Caco-2 (cell line): ENCODE measurements around the gene SLIT3. TPM values are rescaled to one million over a fixed set of nuclear protein-coding genes. Genes with fewer than 3 reads are reported as not detected.
A peak's percentile ranks its signal among the peaks of the same experiment; 100 is the strongest.

Experiments used
- BruUV-seq: library from RNA; stranded (reverse); fragments of 400-500 nt; replicated peaks from 2 replicates; lab custom pipeline; 2021; lab: Mats Ljungman, UMichigan
- CTCF ChIA-PET: fragments of 300-600 bp; sonication (Branson Sonifier 250); formaldehyde crosslinking; loops from one replicate; lab custom pipeline; 2022; ENCODE audit warnings: antibody characterized with exemption; lab: Charles Lee
- POLR2A ChIA-PET: fragments of 300-600 bp; sonication (Branson Sonifier 250); formaldehyde crosslinking; loops from one replicate; lab custom pipeline; 2022; ENCODE audit warnings: antibody characterized with exemption; lab: Charles Lee
- DNase-seq, 2 experiments: peaks; one replicate each; pipeline versions ENCODE4 v3.0.0 to v3.0.0-alpha.2; 2020 to 2022
- H3K27me3 ChIP-seq: replicated peaks from 2 replicates; pipeline ENCODE4 v1.6.0; 2011; ENCODE audit warnings: low read length; ENCODE audit not compliant: control insufficient read depth, insufficient read depth
- H3K36me3 ChIP-seq: 2 replicates; pipeline ENCODE4 v1.5.1; 2011; ENCODE audit warnings: low read length; ENCODE audit not compliant: control insufficient read depth, insufficient read depth
- H3K4me1 ChIP-seq: fragments of 250-450 bp; sonication (Bioruptor Pico); 2 replicates; pipeline ENCODE4 v1.5.1; 2020; ENCODE audit warnings: mild to moderate bottlenecking
- H3K4me3 ChIP-seq: 2 replicates; pipeline ENCODE4 v1.5.1; 2011; ENCODE audit warnings: low read depth, mild to moderate bottlenecking, control low read depth, low read length
- H3K9me3 ChIP-seq: fragments of 250-450 bp; sonication (Bioruptor Pico); 2 replicates; pipeline ENCODE4 v1.5.1; 2020; ENCODE audit warnings: mild to moderate bottlenecking, moderate library complexity
- H3K27ac Mint-ChIP-seq: one replicate; pipeline ENCODE4 v1.8.0; 2022; ENCODE audit warnings: mixed read lengths; ENCODE audit not compliant: unreplicated experiment
- H3K27me3 Mint-ChIP-seq: one replicate; pipeline ENCODE4 v1.8.0; 2022; ENCODE audit warnings: mixed read lengths; ENCODE audit not compliant: insufficient read depth, unreplicated experiment
- H3K36me3 Mint-ChIP-seq: one replicate; pipeline ENCODE4 v1.8.0; 2022; ENCODE audit warnings: mild to moderate bottlenecking, mixed read lengths; ENCODE audit not compliant: insufficient read depth, unreplicated experiment
- H3K4me1 Mint-ChIP-seq: one replicate; pipeline ENCODE4 v1.8.0; 2022; ENCODE audit warnings: low read depth, mixed read lengths; ENCODE audit not compliant: unreplicated experiment
- H3K4me3 Mint-ChIP-seq: one replicate; pipeline ENCODE4 v1.8.0; 2022; ENCODE audit warnings: mild to moderate bottlenecking, moderate library complexity, mixed read lengths; ENCODE audit not compliant: unreplicated experiment
- H3K9me3 Mint-ChIP-seq: one replicate; pipeline ENCODE4 v1.8.0; 2022; ENCODE audit warnings: mixed read lengths; ENCODE audit not compliant: unreplicated experiment
- CTCF ChIP-seq, 2 experiments: fragments of 200-600 bp in 1 of 2; IDR thresholded peaks; 1 replicate in 1 of 2; 2 replicates in 1 of 2; pipeline versions ENCODE4 v1.5.1 to v1.8.0; 2011 to 2022; ENCODE audit warnings: antibody characterized with exemption in 1 of 2, control low read depth in 1 of 2, inconsistent platforms in 1 of 2, low read depth in 1 of 2, low read length in 1 of 2, mild to moderate bottlenecking in 1 of 2, moderate library complexity in 1 of 2; ENCODE audit not compliant: insufficient read depth in 1 of 2, severe bottlenecking in 1 of 2, unreplicated experiment in 1 of 2
- intact Hi-C: fragments of 100-400 bp; cut with micrococcal nuclease; formaldehyde crosslinking; loops from one replicate; pipeline ENCODE4 v1.10.0; 2022; ENCODE audit not compliant: unreplicated experiment
- total RNA-seq: library from RNA; stranded (reverse); gene quantifications from 2 replicates; pipeline ENCODE4 v1.2.3, GENCODE V29; 2022

The SLIT3 gene
- total RNA-seq, 1 experiment from 2014 or later = 2.1 TPM

DNA sequence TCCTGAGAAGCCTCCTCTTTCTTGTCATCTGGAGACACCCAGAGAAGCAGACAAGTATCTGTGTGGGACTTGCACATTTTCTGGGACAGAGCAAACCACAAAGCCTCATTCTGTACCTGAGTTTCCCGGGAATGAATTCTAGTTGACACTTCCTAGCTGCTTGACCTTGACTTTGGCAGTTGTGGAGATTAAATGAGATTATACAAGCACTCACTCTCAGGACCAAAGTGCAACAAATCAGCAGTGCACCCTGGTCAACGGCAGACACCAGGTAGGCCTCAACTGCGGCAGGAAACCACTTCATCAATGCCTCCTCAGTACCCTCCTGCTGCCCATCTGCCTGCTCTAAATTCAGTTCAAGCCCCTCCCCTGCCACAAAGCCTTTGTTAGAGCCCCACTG, 607.1 kb downstream of the SLIT3 start:
- H3K27me3 Mint-ChIP-seq = no peaks in the 10 kb centered on the region
- H3K36me3 ChIP-seq = no peaks in the 10 kb centered on the region
- peaks cover 15% of the 10 kb centered on the region for H3K36me3 Mint-ChIP-seq
- ChIA-PET CTCF (interaction anchor here (1.0 kb wide), 1 partner anchor 12 kb away, joined by 3 read pairs; no protein-coding TSS in a partner anchor), POLR2A (interaction anchor here (0.6 to 1.1 kb wide), 2 partner anchors 42 to 890 kb away, joined by 3 to 4 read pairs; partner anchors contain the start of gene SPDL1)
- TSS peak; percentile 86 for BruUV-seq
- H3K4me3 ChIP-seq = no peak overlapping the region
- no peaks in the 10 kb centered on the region for H3K27me3 ChIP-seq
- H3K4me1 ChIP-seq = peaks cover 76% of the 10 kb centered on the region
- H3K4me3 Mint-ChIP-seq = peak overlapping the region; percentile 60
- peaks cover 83% of the 10 kb centered on the region for H3K4me1 Mint-ChIP-seq
- H3K27ac Mint-ChIP-seq = peak overlapping the region; percentile 88
- H3K9me3 Mint-ChIP-seq = no peaks in the 10 kb centered on the region
- no peaks in the 10 kb centered on the region for H3K9me3 ChIP-seq
- intact Hi-C loops = loop anchor here (1.0 to 5.0 kb wide), 3 partner anchors 15 to 178 kb away; no protein-coding TSS in a partner anchor
- TF ChIP-seq CTCF (IDR thresholded peaks at IDR 0.05; ENCODE audit: insufficient read depth in 1 of 2, low read depth in 1 of 2, low read length in 1 of 2, severe bottlenecking in 1 of 2, unreplicated experiment in 1 of 2) = no peak
- no peak for DNase-seq

DNA sequence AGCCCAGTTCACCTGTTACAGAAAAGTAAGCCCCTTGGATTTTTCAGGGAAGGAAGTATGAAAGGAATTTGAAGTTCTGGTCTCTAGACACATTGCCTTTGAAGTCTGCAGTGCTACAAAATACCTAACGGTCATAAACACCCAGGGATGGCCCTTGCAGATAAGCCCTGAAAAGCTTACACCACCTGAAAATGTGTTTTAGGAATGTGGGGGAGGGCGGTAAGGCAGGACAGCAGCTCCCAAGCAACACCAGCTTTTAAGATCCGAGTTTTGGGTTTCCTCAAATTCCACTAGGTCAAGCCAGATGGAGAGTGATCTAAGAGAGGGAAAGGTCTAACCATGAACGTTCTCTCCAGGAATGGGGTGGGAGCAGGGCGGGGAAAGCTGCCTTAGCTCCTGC, 607.6 kb downstream of the SLIT3 start:
- ChIA-PET POLR2A (interaction anchor here (0.6 to 1.1 kb wide), 3 partner anchors 41 to 890 kb away, joined by 3 to 4 read pairs (median 4); partner anchors contain the start of gene SPDL1), CTCF (interaction anchor here (0.6 to 1.0 kb wide), 5 partner anchors 13 to 765 kb away, joined by 3 to 12 read pairs (median 7); no protein-coding TSS in a partner anchor)
- no peaks in the 10 kb centered on the region for H3K9me3 ChIP-seq
- intact Hi-C loops = loop anchor here (1.0 to 5.0 kb wide), 3 partner anchors 14 to 179 kb away; no protein-coding TSS in a partner anchor
- BruUV-seq = no TSS peak
- H3K27me3 ChIP-seq = no peaks in the 10 kb centered on the region
- H3K4me1 ChIP-seq = peaks cover 76% of the 10 kb centered on the region
- no peaks in the 10 kb centered on the region for H3K27me3 Mint-ChIP-seq
- no peak for TF ChIP-seq CTCF (IDR thresholded peaks at IDR 0.05; ENCODE audit: insufficient read depth in 1 of 2, low read depth in 1 of 2, low read length in 1 of 2, severe bottlenecking in 1 of 2, unreplicated experiment in 1 of 2)
- peak; percentile 89 to 92 for DNase-seq
- H3K4me3 Mint-ChIP-seq = peak overlapping the region; percentile 60
- H3K36me3 Mint-ChIP-seq = peaks cover 15% of the 10 kb centered on the region
- H3K9me3 Mint-ChIP-seq = no peaks in the 10 kb centered on the region
- no peak overlapping the region for H3K4me3 ChIP-seq
- H3K4me1 Mint-ChIP-seq = peaks cover 81% of the 10 kb centered on the region
- no peaks in the 10 kb centered on the region for H3K36me3 ChIP-seq
- peak overlapping the region; percentile 88 for H3K27ac Mint-ChIP-seq

- no peak for TF ChIP-seq CTCF (IDR thresholded peaks at IDR 0.05; ENCODE audit: insufficient read depth in 1 of 2, low read depth in 1 of 2, low read length in 1 of 2, severe bottlenecking in 1 of 2, unreplicated experiment in 1 of 2)
- Histone ChIP-seq H3K4me1 (peaks cover 65% of the 10 kb centered on the region), H3K9me3 (no peaks in the 10 kb centered on the region), H3K27me3 (no peaks in the 10 kb centered on the region), H3K36me3 (no peaks in the 10 kb centered on the region), H3K4me3 (no peak overlapping the region)
- DNase-seq = no peak
- ChIA-PET CTCF (interaction anchor here (1.0 kb wide), 2 partner anchors 11 to 14 kb away, joined by 3 read pairs; no protein-coding TSS in a partner anchor), POLR2A (no interaction called here)
- Mint-ChIP-seq H3K27me3 (no peaks in the 10 kb centered on the region), H3K4me3 (peak overlapping the region; percentile 3), H3K4me1 (peaks cover 67% of the 10 kb centered on the region), H3K9me3 (no peaks in the 10 kb centered on the region), H3K27ac (peak overlapping the region; percentile 88), H3K36me3 (peaks cover 9% of the 10 kb centered on the region)
- BruUV-seq = no TSS peak
- intact Hi-C loops = loop anchor here (2.0 to 5.0 kb wide), 2 partner anchors 45 to 180 kb away; no protein-coding TSS in a partner anchor
These were observed 609.0 kb downstream of the SLIT3 start for GRCh38 chr5:168691891-168692290.
